Mesenchymal stem cell (in vitro differentiated cells and primary cell): ENCODE measurements around the gene OSBPL9.

Experiments
- DNase-seq: peaks from one replicate; pipeline ENCODE4 v3.0.0-alpha.2; 2013
- H2AFZ ChIP-seq: one replicate; pipeline ENCODE4 v1.6.1; 2013; ENCODE audit warnings: low read depth, mild to moderate bottlenecking, control low read depth, inconsistent platforms, low read length, moderate library complexity
- H2AK5ac ChIP-seq: 2 replicates; pipeline ENCODE4 v1.6.1; 2013; ENCODE audit warnings: low read length, moderate library complexity, mild to moderate bottlenecking, inconsistent platforms; ENCODE audit not compliant: severe bottlenecking
- H2BK120ac ChIP-seq: one replicate; pipeline ENCODE4 v1.6.1; 2013; ENCODE audit warnings: low read depth, mild to moderate bottlenecking, inconsistent platforms, low read length, moderate library complexity
- H2BK12ac ChIP-seq, 2 experiments: one replicate each; pipeline ENCODE4 v1.6.1; 2013; ENCODE audit warnings: inconsistent platforms in 2 of 2, low read length in 2 of 2, mild to moderate bottlenecking in 2 of 2, moderate library complexity in 2 of 2, control low read depth in 1 of 2
- H2BK15ac ChIP-seq: one replicate; pipeline ENCODE4 v1.6.1; 2013; ENCODE audit warnings: mild to moderate bottlenecking, low read depth, inconsistent platforms; ENCODE audit not compliant: poor library complexity, severe bottlenecking
- H2BK5ac ChIP-seq: 2 replicates; pipeline ENCODE4 v1.6.1; 2013; ENCODE audit warnings: low read depth, mild to moderate bottlenecking, low read length, control low read depth, inconsistent platforms; ENCODE audit not compliant: poor library complexity, severe bottlenecking
- H3K14ac ChIP-seq, 2 experiments: one replicate each; pipeline ENCODE4 v1.6.1; 2013; ENCODE audit warnings: inconsistent platforms in 2 of 2, low read length in 2 of 2, control low read depth in 1 of 2, mild to moderate bottlenecking in 1 of 2, moderate library complexity in 1 of 2
- H3K18ac ChIP-seq, 2 experiments: one replicate each; pipeline ENCODE4 v1.6.1; 2013; ENCODE audit warnings: inconsistent platforms in 2 of 2, low read length in 2 of 2, control low read depth in 1 of 2, low read depth in 1 of 2, mild to moderate bottlenecking in 1 of 2
- H3K23ac ChIP-seq, 2 experiments: one replicate each; pipeline ENCODE4 v1.6.1; 2013; ENCODE audit warnings: inconsistent platforms in 2 of 2, low read length in 2 of 2, mild to moderate bottlenecking in 2 of 2, moderate library complexity in 2 of 2, control low read depth in 1 of 2
- H3K27ac ChIP-seq: 2 replicates; pipeline ENCODE4 v1.5.1; 2013; ENCODE audit warnings: mild to moderate bottlenecking, moderate library complexity, low read length, control low read depth, inconsistent platforms; ENCODE audit not compliant: poor library complexity, severe bottlenecking
- H3K27me3 ChIP-seq, 2 experiments: 2 replicates each; pipeline versions ENCODE4 v1.6.1 to v1.7.0; 2013; ENCODE audit warnings: low read length in 2 of 2, mild to moderate bottlenecking in 2 of 2, moderate library complexity in 2 of 2, control low read depth in 1 of 2, inconsistent platforms in 1 of 2; ENCODE audit not compliant: control insufficient read depth in 1 of 2, insufficient read depth in 1 of 2
- H3K36me3 ChIP-seq, 2 experiments: 2 replicates each; pipeline versions ENCODE4 v1.6.1 to v1.7.0; 2013; ENCODE audit warnings: low read length in 2 of 2, control low read depth in 1 of 2, inconsistent platforms in 1 of 2, low read depth in 1 of 2, mild to moderate bottlenecking in 1 of 2; ENCODE audit not compliant: insufficient read depth in 2 of 2, control insufficient read depth in 1 of 2
- H3K4ac ChIP-seq, 2 experiments: one replicate each; pipeline ENCODE4 v1.6.1; 2013; ENCODE audit warnings: inconsistent platforms in 2 of 2, low read length in 2 of 2, mild to moderate bottlenecking in 2 of 2, moderate library complexity in 2 of 2, control low read depth in 1 of 2, low read depth in 1 of 2
- H3K4me1 ChIP-seq: 2 replicates; pipeline ENCODE4 v1.6.1; 2013; ENCODE audit warnings: low read depth, low read length, control low read depth; ENCODE audit not compliant: control insufficient read depth, insufficient read depth
- H3K4me2 ChIP-seq: 2 replicates; pipeline ENCODE4 v1.6.1; 2013; ENCODE audit warnings: low read length, mild to moderate bottlenecking, inconsistent platforms; ENCODE audit not compliant: poor library complexity, severe bottlenecking
- H3K4me3 ChIP-seq, 2 experiments: 2 replicates each; pipeline versions ENCODE4 v1.5.1 to v1.7.0; 2013; ENCODE audit warnings: low read length in 2 of 2, mild to moderate bottlenecking in 2 of 2, control low read depth in 1 of 2, low read depth in 1 of 2; ENCODE audit not compliant: insufficient read depth in 1 of 2
- H3K79me1 ChIP-seq: replicated peaks from 2 replicates; pipeline ENCODE4 v1.6.1; 2013; ENCODE audit warnings: mild to moderate bottlenecking, control low read depth, low read length, inconsistent platforms; ENCODE audit not compliant: poor library complexity, severe bottlenecking
- H3K9ac ChIP-seq: 2 replicates; pipeline ENCODE4 v1.7.0; 2013; ENCODE audit warnings: mild to moderate bottlenecking, low read length, moderate library complexity
- H3K9me3 ChIP-seq: 2 replicates; pipeline ENCODE4 v1.7.0; 2013; ENCODE audit warnings: mild to moderate bottlenecking, low read length; ENCODE audit not compliant: control insufficient read depth
- H4K8ac ChIP-seq: one replicate; pipeline ENCODE4 v1.6.1; 2013; ENCODE audit warnings: inconsistent platforms, mild to moderate bottlenecking, low read length, moderate library complexity
- H4K91ac ChIP-seq: one replicate; pipeline ENCODE4 v1.6.1; 2013; ENCODE audit warnings: mild to moderate bottlenecking, low read length, inconsistent platforms
- WGBS: methylation state at CpG from one replicate; pipeline ENCODE4 v1.1.7; 2013; ENCODE audit warnings: mixed read lengths; 5-methylcytosine and 5-hydroxymethylcytosine counted together

Gene OSBPL9

DNA sequence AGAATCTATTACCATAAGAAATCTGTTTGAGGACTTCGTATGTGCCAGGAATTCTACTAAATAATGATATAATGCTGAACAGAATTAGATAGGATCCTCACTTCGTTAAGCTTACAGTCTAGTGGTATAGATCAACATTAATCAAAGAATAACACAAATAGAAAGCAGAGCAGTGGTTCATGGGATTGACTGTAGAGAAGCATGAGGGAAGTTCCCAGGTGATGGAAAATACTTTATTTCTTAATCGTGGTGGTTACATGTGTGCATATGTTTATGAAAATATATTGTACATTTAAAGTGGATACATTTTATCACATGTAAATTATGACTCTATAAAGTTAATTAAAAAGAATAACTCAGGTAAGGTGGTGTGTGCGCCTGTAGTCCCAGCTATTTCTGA, 110.5 kb downstream of the OSBPL9 start:
- Histone ChIP-seq H3K9me3 (no peaks in the 10 kb centered on the region), H2BK12ac (no peak overlapping the region), H4K8ac (no peak overlapping the region), H3K79me1 (peaks cover 14% of the 10 kb centered on the region), H2BK15ac (no peak overlapping the region), H4K91ac (no peak overlapping the region), H3K27me3 (no peaks in the 10 kb centered on the region), H3K4me1 (peaks cover 7% of the 10 kb centered on the region), H3K23ac (no peak overlapping the region), H2BK5ac (no peak overlapping the region), H3K4me3 (no peak overlapping the region), H3K18ac (no peak overlapping the region), H3K14ac (no peak overlapping the region), H2AFZ (no peak overlapping the region), H2BK120ac (no peak overlapping the region), H3K9ac (no peak overlapping the region), H3K36me3 (no peaks in the 10 kb centered on the region), H2AK5ac (no peak overlapping the region), H3K4me2 (no peak overlapping the region), H3K4ac (no peak overlapping the region), H3K27ac (no peak overlapping the region)
- WGBS, result 100% methylated on average over 1 of the region's 4 CpGs
- no peak for DNase-seq

DNA sequence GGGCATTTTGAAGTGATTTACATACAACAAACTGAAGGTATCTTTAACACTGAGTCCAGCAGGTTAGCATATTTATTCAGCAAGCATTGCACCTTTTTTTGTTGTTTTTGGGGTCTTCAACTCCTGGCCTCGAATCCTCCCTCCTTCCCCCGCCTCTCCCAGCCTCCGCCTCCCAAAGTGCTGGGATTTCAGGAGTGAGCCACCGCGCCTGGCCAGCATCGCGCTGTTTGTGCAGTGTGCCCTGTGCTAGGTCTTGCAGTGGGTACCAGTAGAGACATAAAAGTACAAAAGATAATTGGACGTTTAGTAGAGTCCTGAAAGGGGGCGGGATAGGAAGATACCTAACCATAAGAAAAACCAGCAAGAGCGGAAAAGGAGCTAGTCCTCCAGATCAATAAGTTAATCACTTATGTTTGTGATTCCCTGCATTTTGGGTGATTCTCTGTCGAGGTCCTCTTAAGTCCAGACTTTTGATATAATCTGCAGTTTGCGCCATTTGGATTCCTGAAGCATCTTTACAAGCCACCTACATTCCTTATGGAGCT, 111.8 kb downstream of the OSBPL9 start:
- Histone ChIP-seq H4K91ac (no peak overlapping the region), H3K9me3 (no peaks in the 10 kb centered on the region), H2AFZ (peak overlapping the region; percentile 77), H3K14ac (peak overlapping the region in 1 of 2 experiments; percentile 81), H3K4me2 (peak overlapping the region; percentile 92), H2AK5ac (no peak overlapping the region), H3K23ac (no peak overlapping the region), H3K27ac (peak overlapping the region; percentile 1), H2BK120ac (no peak overlapping the region), H3K27me3 (no peaks in the 10 kb centered on the region), H3K4ac (peak overlapping the region in 1 of 2 experiments; percentile 15), H4K8ac (no peak overlapping the region), H2BK15ac (no peak overlapping the region), H3K79me1 (peaks cover 18% of the 10 kb centered on the region), H3K18ac (peak overlapping the region in 1 of 2 experiments; percentile 34), H3K4me3 (peak overlapping the region in 1 of 2 experiments; percentile 81), H3K4me1 (peaks cover 9% of the 10 kb centered on the region), H3K9ac (peak overlapping the region; percentile 87), H2BK5ac (no peak overlapping the region), H3K36me3 (no peaks in the 10 kb centered on the region), H2BK12ac (peak overlapping the region in 1 of 2 experiments; percentile 31)
- 28% methylated on average over 11 of the region's 12 CpGs for WGBS
- no peak for DNase-seq

DNA sequence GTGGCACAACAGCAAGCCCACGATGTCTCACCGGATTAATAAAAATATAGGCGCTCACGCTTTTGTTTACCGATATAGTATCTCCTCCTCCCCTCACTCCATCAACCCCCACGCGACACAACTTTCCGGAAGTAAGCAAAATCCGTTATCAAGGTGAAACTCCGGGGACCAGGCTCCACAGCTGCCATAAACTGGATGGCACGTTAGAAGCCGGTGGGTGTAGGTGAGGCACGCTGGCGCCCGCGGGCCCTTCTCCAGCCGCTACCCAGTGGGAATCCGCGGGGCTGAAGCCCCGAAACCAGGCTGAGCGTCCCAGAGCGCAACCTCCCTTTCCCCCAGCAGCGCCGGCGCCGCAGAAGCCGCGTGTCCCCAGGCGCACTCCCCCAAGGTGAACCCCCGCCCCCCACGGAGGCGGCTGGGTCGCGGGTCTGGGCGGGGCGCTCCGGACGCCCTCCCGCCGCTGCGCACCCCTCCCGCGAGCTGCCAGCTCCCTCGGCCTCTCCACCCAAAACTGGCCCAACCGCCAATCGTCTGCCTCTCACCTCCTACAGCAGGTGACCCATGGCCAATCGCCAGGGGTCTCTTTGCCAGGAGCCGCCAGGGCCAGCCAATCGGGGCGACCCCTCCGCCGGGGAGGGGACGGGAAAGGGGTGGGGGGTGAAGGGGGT, 112.4 kb downstream of the OSBPL9 start:
- H3K14ac ChIP-seq, result peak overlapping the region in 1 of 2 experiments; percentile 95
- H3K9me3 ChIP-seq, result no peaks in the 10 kb centered on the region
- no peaks in the 10 kb centered on the region for H3K27me3 ChIP-seq
- H2BK120ac ChIP-seq, result peak overlapping the region; percentile 77
- peak overlapping the region; percentile 90 for H4K8ac ChIP-seq
- no peak overlapping the region for H2BK5ac ChIP-seq
- no peaks in the 10 kb centered on the region for H3K36me3 ChIP-seq
- peak overlapping the region; percentile 92 for H3K4me2 ChIP-seq
- H3K4me3 ChIP-seq, result peak overlapping the region; percentile 81 to 91
- peak overlapping the region; percentile 56 for H3K27ac ChIP-seq
- DNase-seq, result peak; percentile 90
- no peak overlapping the region for H2BK12ac ChIP-seq
- H2AK5ac ChIP-seq, result peak overlapping the region; percentile 59
- peaks cover 18% of the 10 kb centered on the region for H3K79me1 ChIP-seq
- peak overlapping the region; percentile 26 to 91 for H3K18ac ChIP-seq
- no peak overlapping the region for H4K91ac ChIP-seq
- WGBS, result under 1% methylated on average over 42 of the region's 53 CpGs
- peak overlapping the region in 1 of 2 experiments; percentile 89 for H3K4ac ChIP-seq
- H3K4me1 ChIP-seq, result peaks cover 9% of the 10 kb centered on the region
- peak overlapping the region in 1 of 2 experiments; percentile 96 for H3K23ac ChIP-seq
- H2BK15ac ChIP-seq, result no peak overlapping the region
- H2AFZ ChIP-seq, result peak overlapping the region; percentile 77
- peak overlapping the region; percentile 87 for H3K9ac ChIP-seq

DNA sequence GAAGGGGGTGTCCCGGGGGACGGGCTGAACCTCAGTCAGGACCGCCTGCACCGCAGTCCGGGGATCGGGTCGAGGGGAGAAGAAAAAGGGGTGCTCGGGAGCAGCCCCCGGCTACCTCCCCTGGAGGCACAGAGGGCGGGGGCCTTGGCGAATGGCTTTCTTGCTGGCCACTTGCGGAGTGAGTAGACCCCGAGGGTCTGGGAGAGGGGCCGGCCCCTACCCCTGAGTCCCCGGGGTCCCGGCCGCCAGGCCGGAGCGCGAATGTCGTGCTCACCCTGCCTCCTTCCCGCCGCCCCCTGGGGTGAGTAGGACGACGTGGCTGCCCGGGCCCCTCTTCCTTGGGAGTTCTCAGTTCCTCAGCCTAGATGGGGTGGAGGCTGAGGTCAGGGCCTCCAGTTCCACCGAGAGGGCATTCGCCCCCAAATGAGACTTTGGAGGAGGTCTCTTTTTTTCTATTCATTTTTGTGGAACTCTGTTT, 113.0 kb downstream of the OSBPL9 start:
- Histone ChIP-seq H2BK15ac (peak overlapping the region; percentile 68), H3K14ac (no peak overlapping the region), H3K4ac (peak overlapping the region in 1 of 2 experiments; percentile 7), H2BK5ac (peak overlapping the region; percentile 15), H3K27ac (peak overlapping the region; percentile 57), H4K8ac (peak overlapping the region; percentile 71), H3K18ac (peak overlapping the region; percentile 37 to 81), H3K4me3 (peak overlapping the region; percentile 81 to 91), H2AK5ac (no peak overlapping the region), H2BK12ac (peak overlapping the region in 1 of 2 experiments; percentile 78), H3K36me3 (no peaks in the 10 kb centered on the region), H3K79me1 (peaks cover 18% of the 10 kb centered on the region), H2BK120ac (peak overlapping the region; percentile 49), H3K23ac (no peak overlapping the region), H3K9ac (peak overlapping the region; percentile 87), H3K27me3 (no peaks in the 10 kb centered on the region), H2AFZ (peak overlapping the region; percentile 36), H3K4me1 (peaks cover 9% of the 10 kb centered on the region), H3K4me2 (peak overlapping the region; percentile 86), H4K91ac (no peak overlapping the region), H3K9me3 (no peaks in the 10 kb centered on the region)
- 3% methylated on average over 21 of the region's 28 CpGs for WGBS
- peak; percentile 48 for DNase-seq
